GM19043 (cell line): ENCODE measurements around the gene ANKRA2.

ENCODE experiments used
- ATAC-seq: cut with Tn5 transposase; IDR thresholded peaks from one replicate; pipeline ENCODE4 v1.9.1; 2021; ENCODE audit warnings: low read depth; ENCODE audit not compliant: unreplicated experiment

Gene ANKRA2

DNA sequence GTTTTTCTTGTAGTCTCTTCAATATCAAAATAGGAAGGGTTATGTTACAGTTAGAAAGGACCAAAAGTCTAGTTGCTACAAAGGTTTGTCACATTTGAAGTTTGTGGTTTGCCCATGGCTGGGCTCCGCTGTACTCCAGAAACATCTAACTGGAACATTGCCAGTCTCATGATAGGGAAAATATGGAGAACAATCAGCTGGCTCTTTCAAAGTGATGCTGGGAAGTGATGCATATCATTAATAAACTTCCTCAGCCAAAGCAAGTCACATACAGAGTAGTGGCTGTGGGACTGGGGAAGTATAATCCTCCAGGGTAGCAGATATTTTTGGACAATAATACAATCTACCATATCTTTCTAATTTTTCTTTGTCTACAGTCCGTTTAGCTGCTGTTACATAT, 58.4 kb downstream of the ANKRA2 start:
- ATAC-seq = no peak

DNA sequence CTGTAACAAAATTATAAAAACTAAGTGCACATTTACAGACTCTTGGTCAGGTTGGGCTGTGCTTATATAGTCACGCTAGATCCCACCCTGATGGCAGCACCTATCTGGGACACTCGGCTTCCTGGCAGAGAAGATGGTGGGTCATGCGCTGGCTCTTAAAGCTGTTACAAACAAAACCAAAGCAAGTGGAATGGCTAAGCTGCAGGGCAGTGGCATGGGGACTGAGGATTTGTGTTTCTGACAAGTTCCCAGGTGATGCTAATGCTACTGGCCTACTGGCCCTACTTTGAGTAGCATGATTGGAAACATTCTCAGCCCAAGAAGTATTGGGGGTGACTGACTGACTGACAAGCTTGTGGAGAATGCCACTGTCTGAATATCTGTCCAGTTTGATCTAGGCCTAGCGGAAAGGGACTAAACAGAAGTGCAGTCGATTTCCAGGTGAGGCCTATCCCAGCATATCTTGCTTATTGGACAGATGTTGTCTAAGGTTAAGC, 58.9 kb downstream of the ANKRA2 start:
- ATAC-seq = no peak
